GM18526 (cell line): ENCODE measurements around the gene RHCG.

Source experiments
- POLR2A ChIP-seq: IDR thresholded peaks from 3 replicates; pipeline ENCODE4 v1.6.1; 2011; ENCODE audit not compliant: insufficient read length; ENCODE audit errors: extremely low read depth

RHCG gene

GRCh38 chr15:89494031-89494430 lies 2.4 kb downstream of the RHCG start:
- TF ChIP-seq POLR2A: no peak

GRCh38 chr15:89492934-89493631 lies 3.3 kb downstream of the RHCG start:
- no peak for TF ChIP-seq POLR2A

DNA sequence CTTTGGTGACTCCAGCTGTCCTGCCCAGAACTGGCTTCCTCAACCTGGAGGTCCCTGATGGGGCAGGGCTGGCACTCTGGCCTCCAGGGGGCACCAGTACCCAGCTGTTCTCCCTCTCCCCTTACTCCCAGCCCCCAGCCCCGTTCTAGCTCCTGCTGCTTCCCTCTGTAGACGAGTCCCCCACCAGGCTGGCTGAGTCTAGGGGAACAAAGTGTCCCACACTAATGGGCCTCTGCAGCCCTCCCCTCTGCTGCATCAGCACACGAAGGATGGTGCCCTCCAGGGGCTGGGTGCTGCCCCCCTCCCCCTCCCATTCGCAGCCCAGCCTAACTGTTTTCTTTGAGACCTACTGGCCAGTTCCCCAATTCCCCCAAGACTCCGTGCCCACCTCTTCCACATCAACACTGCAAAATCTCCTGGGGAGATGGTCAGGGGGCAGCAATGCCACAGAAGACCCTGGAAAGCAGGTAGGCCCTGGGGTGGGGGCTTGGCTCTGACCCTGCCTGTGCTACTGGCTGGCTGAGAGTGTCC lies 4.2 kb downstream of the RHCG start:
- no peak for TF ChIP-seq POLR2A

GRCh38 chr15:89490814-89491315 lies 5.5 kb downstream of the RHCG start:
- TF ChIP-seq POLR2A: no peak

- TF ChIP-seq POLR2A: no peak
Measured at GRCh38 chr15:89490081-89490813, 6.1 kb downstream of the RHCG start.

DNA sequence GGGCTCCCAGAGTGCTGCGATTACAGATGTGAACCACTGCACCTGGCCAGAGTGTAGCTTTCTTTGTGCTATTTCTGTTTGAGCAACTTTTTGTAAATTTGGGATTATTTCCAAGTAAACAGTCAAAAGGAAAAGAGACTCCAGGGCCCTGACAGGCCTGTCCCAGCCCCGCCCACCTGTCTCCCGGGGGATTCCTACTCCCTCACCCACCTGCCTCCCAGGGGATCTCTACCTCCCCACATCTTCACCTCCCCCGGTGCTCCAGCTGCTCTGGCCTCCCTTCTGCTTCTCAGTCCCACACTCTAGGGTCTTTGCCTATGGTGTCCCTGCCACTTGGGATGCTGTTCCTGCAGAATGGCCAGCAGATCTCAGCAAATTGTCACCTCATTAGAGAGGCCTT lies 7.0 kb downstream of the RHCG start:
- TF ChIP-seq POLR2A: no peak

DNA sequence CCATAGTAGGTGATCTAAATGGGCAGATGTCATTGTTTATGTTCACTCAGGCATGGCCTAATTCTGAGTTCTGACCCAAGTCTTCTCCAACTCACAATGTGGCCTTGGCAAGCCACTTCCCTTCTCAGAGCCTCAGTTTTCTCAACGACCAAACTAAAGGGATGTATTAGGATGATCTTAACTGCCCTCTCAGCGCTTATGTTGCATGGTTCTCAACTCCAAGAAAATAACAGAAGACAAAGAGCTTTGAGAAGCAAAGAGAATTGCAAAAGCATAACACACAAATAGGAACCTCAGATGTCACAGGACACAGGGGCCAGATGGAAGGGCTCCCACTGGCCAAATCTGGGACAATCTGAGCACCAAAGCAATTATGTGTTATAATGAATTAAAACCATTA lies 8.6 kb downstream of the RHCG start:
- TF ChIP-seq POLR2A: no peak

GRCh38 chr15:89486726-89487050 lies 9.7 kb downstream of the RHCG start:
- TF ChIP-seq POLR2A: no peak

GRCh38 chr15:89483079-89483478 lies 13.3 kb downstream of the RHCG start:
- no peak for TF ChIP-seq POLR2A

DNA sequence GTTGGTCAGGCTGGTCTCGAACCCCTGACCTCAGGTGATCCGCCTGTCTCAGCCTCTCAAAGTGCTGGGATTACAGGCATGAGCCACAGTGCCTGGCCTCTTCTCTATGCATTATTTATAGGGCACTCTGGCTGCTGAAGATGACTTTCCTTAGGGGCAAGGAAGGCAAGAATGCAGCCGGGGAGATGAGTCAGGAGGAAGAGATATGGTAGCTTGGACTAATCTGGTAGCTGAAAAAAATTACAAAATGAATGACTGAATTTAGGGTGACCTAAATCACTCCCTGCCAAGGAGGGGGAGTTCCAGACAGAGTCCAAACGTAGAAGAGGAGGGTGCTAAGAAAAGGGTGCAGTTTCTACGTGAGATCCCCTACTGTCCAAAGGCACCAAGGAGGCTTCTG lies 14.2 kb downstream of the RHCG start:
- no peak for TF ChIP-seq POLR2A

- no peak for TF ChIP-seq POLR2A
Measured at GRCh38 chr15:89480505-89480904, 15.9 kb downstream of the RHCG start.

GRCh38 chr15:89479173-89479572 lies 17.2 kb downstream of the RHCG start:
- no peak for TF ChIP-seq POLR2A

GRCh38 chr15:89477411-89478242 lies 18.8 kb downstream of the RHCG start:
- TF ChIP-seq POLR2A: no peak

DNA sequence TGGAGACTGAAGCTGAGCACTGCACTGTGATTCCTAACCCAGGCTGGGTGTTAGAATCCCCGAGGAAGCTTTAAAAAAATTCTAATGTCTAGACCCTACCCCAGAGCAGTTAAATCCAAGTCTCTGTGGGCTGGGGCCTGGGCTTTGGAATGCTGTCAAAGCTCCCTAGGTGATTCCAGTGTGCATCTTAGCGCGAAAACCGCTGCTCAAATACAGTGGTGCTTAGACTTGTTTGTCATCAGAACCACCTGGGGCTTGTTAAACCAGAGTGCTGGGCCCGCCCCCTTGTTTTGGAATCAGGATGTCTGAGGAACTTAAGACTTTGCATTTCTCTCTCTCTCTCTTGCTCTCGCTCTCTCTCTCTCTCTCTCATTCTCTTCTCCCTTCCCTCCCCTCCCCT lies 20.7 kb downstream of the RHCG start:
- TF ChIP-seq POLR2A: no peak

DNA sequence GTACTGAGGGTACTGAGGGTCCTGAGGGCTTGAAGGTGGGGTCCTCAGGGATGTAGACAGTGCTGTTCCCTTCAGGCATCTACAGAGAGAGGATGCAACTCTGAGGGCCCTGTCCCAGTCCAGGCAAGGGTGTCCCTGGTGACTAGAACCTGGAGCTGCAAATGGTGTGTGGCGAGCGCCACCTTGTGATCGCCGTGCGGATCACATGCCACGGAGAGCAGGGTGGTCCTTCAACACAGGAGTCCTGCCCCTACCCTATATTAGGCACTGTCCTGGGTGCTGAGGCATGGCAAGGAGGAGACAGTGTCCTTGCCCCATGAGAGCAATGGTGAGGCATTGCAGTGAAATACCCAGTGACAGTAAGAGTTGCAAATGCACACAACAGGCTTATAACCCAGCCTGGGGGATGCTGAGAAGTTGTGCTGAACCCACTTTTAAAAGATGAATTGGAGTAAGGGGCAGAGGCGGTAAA lies 23.6 kb downstream of the RHCG start:
- TF ChIP-seq POLR2A: no peak
